ENCODE results near the gene C1orf226.
"Not testable (repeated sequence)": the region's sequence is repeated elsewhere in the genome, so short reads cannot be mapped to it uniquely, and the experiment has no call there.

DNA sequence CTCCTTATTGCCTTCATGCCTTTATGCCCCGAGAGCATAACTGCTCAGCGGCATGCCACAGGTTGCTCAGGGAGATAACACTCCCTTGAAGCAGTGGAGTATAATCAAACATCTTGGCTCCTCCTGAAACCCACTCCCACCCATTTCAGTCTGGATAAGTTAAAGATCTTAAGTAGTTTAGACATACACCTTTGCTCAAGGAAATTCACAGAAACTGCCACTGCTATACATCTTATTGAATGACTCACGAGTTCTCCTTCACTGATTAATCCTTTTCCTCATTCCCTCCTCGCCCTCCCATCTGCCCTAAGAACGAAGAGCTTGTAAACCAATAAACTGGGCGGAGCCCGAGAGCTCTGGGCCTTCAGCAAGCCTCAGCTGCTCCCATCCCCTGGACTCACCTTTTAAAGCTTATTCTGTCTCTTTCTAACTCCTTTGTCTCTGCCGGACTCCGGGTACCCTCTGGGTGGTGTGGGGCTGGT, 38.0 kb downstream of the C1orf226 start:
- not testable (repeated sequence) for TF ChIP-seq POLR2AphosphoS5, EP300 (IDR thresholded peaks at IDR 0.05)
- TF ChIP-seq, protein P1, sequence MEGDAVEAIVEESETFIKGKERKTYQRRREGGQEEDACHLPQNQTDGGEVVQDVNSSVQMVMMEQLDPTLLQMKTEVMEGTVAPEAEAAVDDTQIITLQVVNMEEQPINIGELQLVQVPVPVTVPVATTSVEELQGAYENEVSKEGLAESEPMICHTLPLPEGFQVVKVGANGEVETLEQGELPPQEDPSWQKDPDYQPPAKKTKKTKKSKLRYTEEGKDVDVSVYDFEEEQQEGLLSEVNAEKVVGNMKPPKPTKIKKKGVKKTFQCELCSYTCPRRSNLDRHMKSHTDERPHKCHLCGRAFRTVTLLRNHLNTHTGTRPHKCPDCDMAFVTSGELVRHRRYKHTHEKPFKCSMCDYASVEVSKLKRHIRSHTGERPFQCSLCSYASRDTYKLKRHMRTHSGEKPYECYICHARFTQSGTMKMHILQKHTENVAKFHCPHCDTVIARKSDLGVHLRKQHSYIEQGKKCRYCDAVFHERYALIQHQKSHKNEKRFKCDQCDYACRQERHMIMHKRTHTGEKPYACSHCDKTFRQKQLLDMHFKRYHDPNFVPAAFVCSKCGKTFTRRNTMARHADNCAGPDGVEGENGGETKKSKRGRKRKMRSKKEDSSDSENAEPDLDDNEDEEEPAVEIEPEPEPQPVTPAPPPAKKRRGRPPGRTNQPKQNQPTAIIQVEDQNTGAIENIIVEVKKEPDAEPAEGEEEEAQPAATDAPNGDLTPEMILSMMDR (IDR thresholded peaks at IDR 0.05): not testable (repeated sequence)

All from esophagus muscularis mucosa (tissue), 4 donors.